GM21529 (cell line): ENCODE measurements around the gene JAK3.

Source experiments
- ATAC-seq: cut with Tn5 transposase; IDR thresholded peaks from one replicate; pipeline ENCODE4 v1.9.1; 2021; ENCODE audit not compliant: unreplicated experiment

The JAK3 gene

DNA sequence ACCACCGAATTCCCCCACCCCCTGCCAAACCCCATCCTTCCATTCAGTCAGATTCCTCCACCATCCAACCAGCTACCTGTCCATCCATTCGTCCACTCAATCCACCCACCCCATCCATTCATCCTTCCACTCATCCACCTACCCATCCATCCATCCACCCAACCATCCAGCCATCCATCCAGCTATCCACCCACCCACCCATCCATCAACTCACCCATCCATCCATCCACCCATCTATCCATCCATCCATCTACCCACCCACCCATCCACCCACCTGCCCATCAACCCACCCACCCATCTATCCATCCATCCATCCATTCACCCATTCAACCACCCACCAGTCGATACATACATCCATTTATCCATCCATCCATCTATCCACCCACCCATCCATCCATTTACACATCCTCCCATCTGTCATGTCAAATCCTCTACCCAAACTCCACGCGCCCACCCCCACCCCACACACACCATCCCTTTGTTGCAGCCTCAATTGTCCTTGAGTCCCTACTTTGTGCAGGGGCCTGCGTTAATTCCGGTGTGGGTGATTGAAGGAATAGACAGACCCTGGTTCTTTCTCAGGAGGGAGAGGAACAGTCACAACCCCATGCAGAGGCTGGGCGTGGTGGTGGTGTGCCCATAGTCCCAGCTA is 18.7 kb upstream of the JAK3 start:
- no peak for ATAC-seq

- ATAC-seq: no peak
Observed at GRCh38 chr19:17865364-17866311, 17.9 kb upstream of the JAK3 start.

DNA sequence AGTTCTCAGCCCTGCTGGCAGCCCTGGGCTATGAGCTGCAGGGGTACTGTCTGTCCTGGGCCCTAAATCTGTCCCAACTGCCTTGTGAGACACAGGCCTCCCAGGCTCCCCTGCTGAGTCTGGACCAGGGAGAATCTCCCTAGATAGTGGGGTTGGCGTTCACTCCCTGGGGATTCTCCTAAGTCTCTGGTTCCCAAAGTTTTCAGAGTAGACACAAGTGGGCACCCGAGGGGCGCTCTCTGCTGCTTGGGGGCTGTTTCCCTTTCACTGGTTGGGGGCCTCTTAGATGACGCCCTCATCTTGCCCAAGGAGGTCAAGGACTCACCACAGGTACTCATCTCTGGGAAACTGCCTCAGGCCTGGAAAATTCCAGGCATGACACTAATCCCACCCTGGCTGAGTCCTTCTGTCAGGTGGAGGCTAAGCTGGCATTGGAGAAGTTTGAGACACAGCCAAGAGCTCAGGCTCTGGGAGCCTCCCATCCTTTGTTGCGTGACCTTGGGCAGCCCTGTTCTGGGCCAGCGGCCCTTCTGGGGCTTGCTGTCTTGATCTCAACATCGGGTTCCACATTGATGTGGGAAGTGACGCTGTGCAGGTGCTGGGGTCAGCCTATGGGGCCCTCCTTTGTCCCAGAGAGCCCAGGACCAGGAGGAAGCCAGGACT is 15.9 kb upstream of the JAK3 start:
- no peak for ATAC-seq

DNA sequence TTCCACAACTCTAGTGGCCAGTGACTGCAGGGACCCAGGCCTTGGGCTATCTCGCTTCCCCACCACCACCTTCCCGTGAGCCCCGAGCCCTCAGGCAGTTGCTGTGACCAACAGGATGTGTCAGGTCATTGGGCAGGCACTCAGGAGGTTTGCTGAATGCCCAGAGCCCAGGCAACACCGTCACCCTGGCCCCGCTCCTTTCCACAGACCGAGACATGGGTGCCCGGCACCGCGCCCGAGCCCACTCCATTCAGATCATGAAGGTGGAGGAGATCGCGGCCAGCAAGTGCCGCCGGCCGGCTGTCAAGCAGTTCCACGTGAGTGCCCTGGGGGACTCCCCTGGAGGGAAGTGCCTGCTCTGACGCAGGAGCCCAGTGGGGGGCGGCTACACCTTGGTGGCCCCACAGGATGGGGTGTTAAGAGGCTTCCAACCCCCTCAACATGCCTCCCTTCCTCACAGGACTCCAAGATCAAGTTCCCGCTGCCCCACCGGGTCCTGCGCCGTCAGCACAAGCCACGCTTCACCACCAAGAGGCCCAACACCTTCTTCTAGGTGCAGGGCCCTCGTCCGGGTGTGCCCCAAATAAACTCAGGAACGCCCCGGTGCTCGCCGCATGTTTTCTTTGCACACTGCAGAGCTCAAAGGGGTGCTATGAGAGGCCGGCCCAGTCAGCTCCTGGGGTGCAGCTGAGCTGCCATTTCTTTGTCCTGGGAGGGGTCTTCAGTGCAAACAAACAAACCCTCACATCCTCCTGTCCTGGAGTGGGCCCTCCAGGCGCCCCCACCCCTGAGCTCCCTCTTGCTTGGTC is 15.1 kb upstream of the JAK3 start:
- no peak for ATAC-seq

DNA sequence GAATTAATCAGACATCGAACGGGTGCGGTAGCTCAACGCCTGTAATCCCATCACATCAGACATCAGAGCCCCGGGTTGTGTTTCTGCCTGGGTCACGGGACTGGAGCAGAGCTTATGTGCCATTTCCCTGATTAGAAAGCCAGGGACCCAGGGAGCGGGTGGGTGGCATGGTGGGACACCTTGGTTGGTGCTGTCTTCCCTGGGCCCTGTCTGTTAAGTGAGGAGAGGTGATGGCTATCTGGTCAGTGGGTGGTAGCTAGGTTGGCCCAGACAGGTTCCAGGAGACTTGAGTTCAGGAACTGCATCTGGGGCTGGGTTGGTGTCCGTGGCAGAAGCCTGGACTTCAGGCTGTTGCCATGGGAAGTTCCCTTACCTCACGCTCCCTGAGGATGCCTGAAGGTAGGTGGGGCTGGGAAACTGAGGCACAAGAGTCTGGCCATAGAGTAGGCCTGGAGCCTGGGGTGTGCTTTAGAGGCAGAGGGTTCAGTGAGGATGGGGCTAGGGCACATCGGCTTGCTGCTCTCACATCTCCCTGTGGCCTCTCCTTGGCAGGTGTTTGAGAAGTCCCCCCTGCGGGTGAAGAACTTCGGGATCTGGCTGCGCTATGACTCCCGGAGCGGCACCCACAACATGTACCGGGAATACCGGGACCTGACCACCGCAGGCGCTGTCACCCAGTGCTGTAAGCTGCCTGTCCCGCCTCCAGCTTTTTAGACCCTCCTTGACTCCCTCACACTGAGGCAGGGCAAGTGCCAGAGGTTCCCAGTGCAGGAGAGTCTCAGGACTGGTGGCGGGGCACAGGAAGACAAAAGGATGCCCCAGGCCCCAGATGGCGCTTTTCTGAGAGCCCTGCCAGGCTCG is 14.0 kb upstream of the JAK3 start:
- ATAC-seq: no peak

GRCh38 chr19:17860993-17861360 is 13.2 kb upstream of the JAK3 start:
- ATAC-seq: no peak

- ATAC-seq: no peak
Observed at GRCh38 chr19:17860331-17860992, 12.7 kb upstream of the JAK3 start.

DNA sequence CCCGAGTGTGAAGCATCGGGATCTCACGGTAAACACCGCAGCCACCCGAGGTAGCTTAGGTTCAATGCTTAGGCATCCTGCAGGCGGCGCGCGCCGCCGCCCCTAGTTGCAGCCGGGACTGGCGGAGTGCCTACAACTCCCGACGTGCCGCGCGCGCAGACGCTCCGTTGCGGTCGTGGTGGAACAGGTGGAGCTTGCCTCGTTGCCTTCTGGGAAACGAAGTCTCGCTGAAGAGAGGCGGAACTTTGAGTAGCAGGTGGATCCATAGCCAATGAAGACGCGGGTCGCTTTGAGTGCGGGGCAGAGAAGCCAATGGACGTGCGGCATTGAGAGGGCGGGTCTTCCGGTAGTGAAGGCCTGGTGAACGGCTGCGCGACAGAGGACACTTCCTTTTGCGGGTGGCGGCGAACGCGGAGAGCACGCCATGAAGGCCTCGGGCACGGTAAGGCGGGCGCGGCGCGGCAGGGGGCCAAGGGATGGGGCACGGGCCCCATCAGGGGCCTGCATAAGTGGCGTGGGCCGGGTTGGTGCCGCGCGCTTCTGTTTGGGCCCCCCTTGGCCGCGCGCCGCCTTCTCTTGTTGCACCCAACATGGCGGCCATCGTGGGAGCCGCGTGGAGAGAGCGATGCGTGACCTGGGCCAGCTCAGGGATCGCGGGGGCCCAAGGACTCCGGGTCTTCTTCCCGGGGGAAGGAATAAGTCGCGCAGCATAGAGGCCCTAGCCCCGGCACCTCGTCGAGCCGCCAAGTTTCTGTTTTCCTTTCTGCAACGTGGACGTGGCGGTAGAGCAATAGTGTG is 11.9 kb upstream of the JAK3 start, which contains the start of gene RPL18A:
Gene RPL18A, plus strand, starts transcription at position 378 of the 798 bp plus-strand sequence. Its CDS starts 47 bp downstream, at position 425.
- peak; percentile 89 for ATAC-seq

DNA sequence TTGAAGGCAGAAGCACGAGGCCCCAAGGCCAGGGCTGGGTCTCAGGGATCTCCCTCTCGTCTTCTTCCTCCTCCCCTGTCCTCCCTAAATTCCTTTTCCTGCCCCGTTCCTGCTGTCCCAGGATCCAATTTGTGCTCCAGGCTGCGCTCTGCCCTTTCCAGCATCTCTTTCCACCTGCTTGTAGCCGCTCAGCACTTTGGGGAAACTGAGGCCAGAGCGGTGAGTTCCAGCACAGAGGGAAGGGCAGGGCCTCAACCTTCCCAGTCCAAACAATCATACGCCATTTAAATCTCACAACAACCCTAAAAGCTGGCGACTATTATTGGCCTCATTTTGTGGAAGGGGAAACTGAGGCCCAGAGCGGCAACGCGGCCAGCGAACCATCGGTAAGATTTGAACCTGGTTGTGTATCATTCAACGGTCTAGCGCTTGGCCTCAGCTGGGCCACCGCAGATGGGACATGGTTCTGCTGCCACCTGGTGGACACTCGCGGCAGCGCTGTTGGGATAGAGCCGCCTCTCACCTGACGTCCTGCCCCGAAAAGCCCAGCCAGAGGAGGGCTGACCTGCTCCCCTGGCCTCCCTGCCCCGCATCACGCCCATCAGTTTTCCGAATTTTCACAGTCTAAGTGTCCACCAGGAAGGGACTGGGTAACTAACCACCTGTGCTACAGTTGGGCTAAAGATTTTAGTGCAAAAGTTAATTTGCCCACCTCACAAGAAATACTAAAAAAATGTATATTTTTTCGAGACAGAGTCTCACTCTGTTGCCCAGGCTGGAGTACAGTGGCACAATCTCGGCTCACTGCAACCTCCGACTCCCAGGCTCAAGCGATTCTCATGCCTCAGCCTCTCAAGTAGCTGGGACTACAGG is 7.7 kb upstream of the JAK3 start:
- no peak for ATAC-seq

GRCh38 chr19:17854061-17854460 is 6.3 kb upstream of the JAK3 start:
- ATAC-seq: no peak

DNA sequence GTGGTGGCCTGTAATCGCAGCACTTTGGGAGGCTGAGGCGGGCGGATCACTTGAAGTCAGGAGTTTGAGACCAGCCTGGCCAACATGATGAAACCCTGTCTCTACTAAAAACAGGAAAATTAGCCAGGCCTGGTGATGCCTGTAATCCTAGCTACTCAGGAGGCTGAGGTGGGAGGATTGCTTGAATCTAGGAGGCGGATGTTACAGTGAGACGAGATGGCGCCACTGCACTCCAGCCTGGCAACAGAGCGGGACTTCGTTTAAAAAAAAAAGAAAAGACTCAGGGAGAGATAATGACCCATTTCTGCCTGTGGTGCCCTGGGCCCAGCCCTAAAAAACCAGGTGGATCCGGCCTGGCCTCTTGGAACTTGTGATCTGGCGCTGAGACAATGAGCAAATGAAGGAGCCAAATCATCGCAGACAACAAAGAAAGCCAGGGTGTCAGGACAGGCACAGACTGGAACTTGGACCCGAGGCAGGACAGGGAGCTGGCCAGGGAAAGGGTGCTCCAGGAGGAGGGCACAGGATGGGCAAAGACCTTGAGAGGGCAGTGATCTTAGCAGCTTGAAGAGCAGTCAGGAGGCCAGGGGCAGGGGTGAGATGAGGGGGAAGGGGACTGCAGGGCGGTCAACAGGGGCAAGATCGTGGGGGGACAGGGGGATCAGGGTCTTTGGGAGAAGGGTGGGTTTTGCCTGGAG is 962 bp upstream of the JAK3 start:
- ATAC-seq: no peak

GRCh38 chr19:17846146-17846545 is 1.6 kb downstream of the JAK3 start:
- no peak for ATAC-seq

- ATAC-seq: no peak
Observed at GRCh38 chr19:17843908-17844490, 3.8 kb downstream of the JAK3 start.

- no peak for ATAC-seq
Observed at GRCh38 chr19:17843292-17843827, 4.4 kb downstream of the JAK3 start.

DNA sequence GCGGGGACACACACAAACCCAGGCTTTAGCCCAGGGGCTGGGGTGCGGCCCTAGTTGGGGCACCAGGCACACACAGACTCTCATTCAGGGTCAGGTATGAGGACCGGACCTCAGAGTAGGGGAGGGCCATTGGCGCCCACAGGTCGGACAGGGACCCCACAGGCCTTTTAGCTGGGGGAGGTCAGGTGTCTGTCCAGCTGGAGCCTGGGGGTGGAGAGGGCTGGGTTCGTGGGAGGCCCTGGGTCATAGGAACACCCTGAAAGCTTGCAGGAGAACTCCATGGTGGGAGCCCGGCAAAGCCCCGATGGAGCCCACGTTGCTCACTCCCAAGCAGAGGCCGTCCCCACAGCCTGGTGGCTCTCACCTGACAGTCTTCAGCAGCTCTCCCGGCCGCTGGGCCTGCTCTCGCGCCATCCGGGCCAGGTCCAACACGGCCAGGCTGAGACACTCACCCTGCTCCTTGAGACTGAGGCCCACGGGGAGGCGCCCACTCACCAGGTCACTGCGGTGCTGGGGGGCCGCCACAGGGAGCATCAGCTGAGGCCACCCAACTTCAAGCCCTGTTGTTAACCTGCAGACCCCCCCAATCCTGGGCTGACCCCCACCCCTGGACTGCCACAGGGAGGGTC is 5.0 kb downstream of the JAK3 start:
- no peak for ATAC-seq
